Medulla oblongata (tissue), 1 donor: Measurements from ENCODE around the gene SF3B2.
A peak's percentile ranks its signal among the peaks of the same experiment; 100 is the strongest.
"Not testable (repeated sequence)": the region's sequence is repeated elsewhere in the genome, so short reads cannot be mapped to it uniquely, and the experiment has no call there.

ENCODE experiments used
- DNase-seq: peaks from one replicate; pipeline ENCODE4 v3.0.0-alpha.2; 2015; ENCODE audit errors: extremely low spot score

SF3B2 gene

GRCh38 chr11:66076561-66076960 is 24.4 kb downstream of the SF3B2 start:
- no peak for DNase-seq

DNA sequence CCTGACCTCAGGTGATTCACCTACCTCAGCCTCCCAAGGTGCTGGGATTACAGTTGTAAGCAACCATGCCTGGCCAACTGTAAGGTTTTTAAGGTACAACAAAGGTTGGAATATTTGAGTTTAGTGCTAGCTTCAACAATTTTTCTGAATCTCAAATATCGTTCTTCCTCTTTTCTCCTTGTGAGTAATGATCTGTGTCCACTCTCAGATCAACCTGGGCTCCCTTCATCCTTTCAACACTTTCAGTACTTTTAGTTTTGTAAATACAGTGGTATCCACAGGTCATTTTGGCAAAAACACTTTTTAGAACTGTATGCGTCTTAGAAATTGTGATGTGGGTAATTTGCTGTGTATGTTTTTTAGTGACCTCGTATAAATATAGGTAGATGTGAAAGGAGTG is 25.8 kb downstream of the SF3B2 start:
- DNase-seq, result no peak

DNA sequence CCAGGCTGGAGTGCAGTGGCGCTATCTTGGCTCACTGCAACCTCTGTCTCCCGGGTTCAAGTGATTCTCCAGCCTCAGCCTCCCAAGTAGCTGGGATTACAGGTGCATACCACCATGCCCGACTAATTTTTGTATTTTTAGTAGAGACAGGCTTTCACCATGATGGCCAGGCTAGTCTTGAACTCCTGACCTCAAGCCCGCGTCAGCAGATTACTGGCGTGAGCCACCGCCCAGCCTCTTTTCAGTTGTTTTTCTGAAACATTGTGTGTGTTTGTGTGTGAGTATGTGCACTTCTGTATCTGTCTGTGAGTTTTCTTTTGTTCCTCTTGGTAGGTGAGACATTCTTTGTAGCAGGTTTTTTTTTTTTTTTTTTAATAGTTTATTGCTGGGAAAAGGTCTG is 26.8 kb downstream of the SF3B2 start:
- not testable (repeated sequence) for DNase-seq

DNA sequence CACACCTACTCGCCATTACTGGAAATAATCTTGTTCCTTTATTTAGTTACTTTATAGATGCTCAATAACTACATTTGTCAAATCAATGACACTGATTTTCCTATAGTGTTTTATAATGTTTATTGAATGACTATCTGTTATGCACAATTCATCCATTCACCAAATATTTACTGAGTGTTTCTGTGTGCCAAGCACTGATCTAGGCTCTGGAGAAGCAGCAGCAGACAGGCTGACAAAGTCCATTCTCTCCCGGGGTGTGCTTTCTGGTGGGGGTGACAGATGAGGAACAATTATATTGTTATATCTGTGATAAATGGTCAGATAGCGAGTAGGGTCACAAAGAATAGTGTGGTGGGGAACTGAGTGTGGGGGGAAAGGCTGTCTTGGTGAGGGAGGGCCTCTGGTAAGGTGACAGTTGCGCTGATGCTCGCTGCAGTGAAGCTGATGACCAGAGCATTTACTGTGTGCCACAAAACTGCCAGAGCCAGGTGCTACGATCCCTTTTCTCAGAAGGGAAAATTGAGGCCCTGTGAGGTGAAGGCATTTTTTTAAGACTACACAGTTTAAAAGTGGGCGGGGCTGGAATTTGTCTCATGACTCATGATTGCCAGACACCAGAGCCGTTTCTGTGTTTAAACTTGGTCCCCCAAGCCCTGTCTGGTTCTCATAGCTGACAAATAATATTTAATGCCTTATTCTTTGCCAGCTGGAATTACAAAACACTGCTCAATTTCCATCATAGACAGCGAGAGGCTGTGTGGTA is 28.1 kb downstream of the SF3B2 start:
- DNase-seq, result no peak

- DNase-seq, result peak; percentile 70
Measured at GRCh38 chr11:66081505-66081904, 29.3 kb downstream of the SF3B2 start.

GRCh38 chr11:66082946-66083698 is 31.0 kb downstream of the SF3B2 start:
- DNase-seq, result no peak

GRCh38 chr11:66083767-66084166 is 31.6 kb downstream of the SF3B2 start:
- no peak for DNase-seq

- DNase-seq, result no peak
Measured at GRCh38 chr11:66084821-66085475, 32.8 kb downstream of the SF3B2 start.

- DNase-seq, result no peak
Measured at GRCh38 chr11:66087148-66087908, 35.2 kb downstream of the SF3B2 start.

DNA sequence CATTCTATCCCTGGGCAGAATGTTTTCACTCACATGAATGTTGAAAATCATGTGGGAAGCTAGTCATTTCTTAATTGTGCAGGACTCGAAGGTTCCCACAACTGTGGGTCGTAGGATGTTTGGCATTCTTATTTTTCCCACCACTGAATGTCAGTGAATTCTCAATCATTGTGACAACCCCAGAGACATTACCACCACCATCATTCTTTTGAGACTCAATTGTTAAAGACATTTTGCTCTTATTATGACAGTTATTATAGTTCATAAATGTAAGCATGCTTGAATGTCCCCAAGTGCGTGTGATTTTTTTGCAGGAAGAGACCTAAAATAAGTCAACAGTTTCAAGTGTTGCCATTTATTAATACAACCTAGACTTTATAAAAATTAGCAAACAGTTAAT is 36.9 kb downstream of the SF3B2 start:
- DNase-seq, result no peak

GRCh38 chr11:66090288-66090687 is 38.1 kb downstream of the SF3B2 start:
- DNase-seq, result no peak

DNA sequence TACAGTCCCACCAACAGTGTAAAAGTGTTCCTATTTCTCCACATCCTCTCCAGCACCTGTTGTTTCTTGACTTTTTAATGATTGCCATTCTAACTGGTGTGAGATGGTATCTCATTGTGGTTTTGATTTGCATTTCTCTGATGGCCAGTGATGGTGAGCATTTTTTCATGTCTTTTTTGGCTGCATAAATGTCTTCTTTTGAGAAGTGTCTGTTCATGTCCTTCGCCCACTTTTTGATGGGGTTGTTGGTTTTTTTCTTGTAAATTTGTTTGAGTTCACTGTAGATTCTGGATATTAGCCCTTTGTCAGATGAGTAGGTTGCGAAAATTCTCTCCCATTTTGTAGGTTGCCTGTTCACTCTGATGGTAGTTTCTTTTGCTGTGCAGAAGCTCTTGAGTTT is 40.0 kb downstream of the SF3B2 start:
- not testable (repeated sequence) for DNase-seq

GRCh38 chr11:66099746-66100145 is 47.6 kb downstream of the SF3B2 start:
- not testable (repeated sequence) for DNase-seq

DNA sequence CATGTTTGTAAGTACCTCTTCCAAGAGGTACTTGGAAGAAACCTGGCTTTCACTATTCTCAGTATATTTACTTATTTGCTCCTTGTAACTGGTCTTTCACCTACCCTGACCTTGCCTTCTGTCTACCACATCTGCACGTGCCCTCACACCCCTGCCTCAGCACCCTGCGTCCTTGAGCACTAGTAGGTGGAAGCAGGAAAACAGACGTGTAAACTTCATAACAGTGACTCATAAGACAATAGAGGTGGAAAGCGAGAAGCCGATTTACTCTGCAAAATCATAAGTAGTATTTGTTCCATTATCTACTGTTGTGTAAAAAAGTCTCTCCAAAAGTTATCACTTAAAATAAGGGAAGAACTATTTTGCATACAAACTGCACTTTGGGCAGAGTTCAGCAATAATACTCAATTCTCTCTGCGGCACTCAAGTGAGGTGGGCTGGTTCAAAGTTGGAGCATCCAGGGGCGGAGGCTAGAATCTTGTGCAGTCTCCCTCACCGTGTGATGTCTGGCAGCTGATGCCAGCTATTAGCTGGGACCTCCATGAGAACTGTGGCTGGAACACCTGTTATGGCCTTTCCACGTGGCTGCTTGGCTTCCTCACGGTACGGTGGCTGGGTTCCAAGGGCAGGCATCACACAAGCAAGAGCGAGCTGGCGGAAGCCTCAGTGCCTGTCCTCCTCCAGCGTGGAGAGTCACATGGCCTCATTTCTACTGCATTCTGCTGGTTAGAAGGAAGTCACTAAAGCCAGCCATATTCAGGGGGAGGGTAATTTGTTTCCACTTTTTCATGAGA is 48.3 kb downstream of the SF3B2 start:
- peak; percentile 86 for DNase-seq

DNA sequence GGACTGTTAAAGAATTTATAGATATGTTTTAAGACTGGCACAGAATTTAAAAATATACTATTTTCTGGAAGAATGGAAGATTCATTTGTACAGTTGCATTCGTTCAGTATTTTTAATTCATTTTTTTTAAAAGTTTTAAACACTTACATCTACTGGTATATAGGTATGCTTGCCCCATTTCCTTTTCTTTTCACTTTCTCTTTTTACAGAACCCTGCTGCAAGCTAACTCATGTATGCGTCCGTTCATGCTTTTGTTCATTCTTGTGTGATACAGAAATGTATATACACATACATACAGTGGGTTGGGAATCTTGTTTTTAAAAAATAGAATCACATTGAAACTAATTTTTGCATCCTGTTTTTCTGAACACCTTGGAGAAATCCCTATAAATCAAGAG is 48.9 kb downstream of the SF3B2 start:
- no peak for DNase-seq

- DNase-seq, result no peak
Measured at GRCh38 chr11:66104057-66104638, 52.0 kb downstream of the SF3B2 start.

- DNase-seq, result no peak
Measured at GRCh38 chr11:66106786-66107599, 54.8 kb downstream of the SF3B2 start.

DNA sequence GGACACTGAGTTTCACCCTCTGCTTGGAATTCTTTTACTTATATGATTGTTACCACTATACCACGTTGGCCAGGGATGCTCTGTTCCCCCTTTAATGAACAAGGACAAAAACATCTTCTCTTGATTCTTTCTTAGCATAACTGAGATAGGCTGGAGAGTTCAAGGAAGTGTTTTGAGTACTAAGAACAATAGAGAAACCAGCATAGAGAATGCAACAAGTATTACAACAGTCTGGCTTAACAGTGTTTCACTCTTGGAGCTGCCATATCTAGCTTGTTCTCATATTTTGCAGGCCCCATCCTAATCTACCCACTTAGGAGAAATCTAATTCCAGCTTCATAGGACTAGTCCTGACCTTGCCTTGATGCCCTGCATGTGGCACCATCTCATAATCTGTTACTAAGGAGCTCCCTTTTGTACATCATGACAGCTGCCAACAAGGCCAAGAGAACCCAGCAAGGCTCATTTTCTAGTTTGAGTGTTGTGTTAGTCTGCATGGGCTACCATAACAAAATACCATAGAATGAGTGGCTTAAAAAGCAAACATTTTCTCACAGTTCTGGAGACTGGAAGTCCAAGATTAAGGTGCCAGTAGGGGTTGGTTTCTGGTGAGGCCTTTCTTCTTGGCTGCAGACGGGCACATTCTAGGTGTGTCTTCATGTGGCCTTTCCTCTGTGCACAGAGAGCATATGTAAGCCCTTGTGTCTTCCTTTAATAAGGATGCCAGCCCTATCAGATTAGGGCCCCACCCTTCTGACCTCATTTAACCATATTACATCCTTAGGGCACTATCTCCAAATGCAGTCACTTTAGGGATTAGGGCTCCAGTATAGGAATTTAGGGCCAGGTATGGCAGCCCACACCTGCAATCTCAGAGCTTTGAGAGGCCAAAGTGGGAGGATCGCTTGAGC is 55.7 kb downstream of the SF3B2 start:
- DNase-seq, result no peak

- DNase-seq, result no peak
Measured at GRCh38 chr11:66109294-66109693, 57.1 kb downstream of the SF3B2 start.
